NCI-H510A treated with DMSO at 0.1 percent for 48 hours (cell line): ENCODE measurements around the gene WDTC1.
"Not testable (repeated sequence)": the region's sequence is repeated elsewhere in the genome, so short reads cannot be mapped to it uniquely, and the experiment has no call there.

Experiments used
- DNase-seq: peaks from one replicate; lab custom pipeline; 2025; lab: John Stamatoyannopoulos, UW

Gene WDTC1

GRCh38 chr1:27246194-27246593 is 11.8 kb downstream of the WDTC1 start:
- no peak for DNase-seq

GRCh38 chr1:27253596-27253995 is 19.2 kb downstream of the WDTC1 start:
- DNase-seq = no peak

- DNase-seq = no peak
Observed at GRCh38 chr1:27255136-27255535, 20.7 kb downstream of the WDTC1 start.

GRCh38 chr1:27257155-27257554 is 22.7 kb downstream of the WDTC1 start:
- no peak for DNase-seq

- no peak for DNase-seq
Observed at GRCh38 chr1:27258598-27258997, 24.2 kb downstream of the WDTC1 start.

GRCh38 chr1:27267153-27267552 is 32.7 kb downstream of the WDTC1 start:
- DNase-seq = no peak

- no peak for DNase-seq
Observed at GRCh38 chr1:27269276-27269675, 34.8 kb downstream of the WDTC1 start.

- DNase-seq = no peak
Observed at GRCh38 chr1:27274204-27274603, 39.8 kb downstream of the WDTC1 start.

GRCh38 chr1:27275696-27276095 is 41.3 kb downstream of the WDTC1 start:
- no peak for DNase-seq

- DNase-seq = peak; percentile 87
Observed at GRCh38 chr1:27284425-27285273, 50.2 kb downstream of the WDTC1 start.

- DNase-seq = no peak
Observed at GRCh38 chr1:27285274-27285660, 50.8 kb downstream of the WDTC1 start.

- DNase-seq = not testable (repeated sequence)
Observed at GRCh38 chr1:27285821-27286220, 51.4 kb downstream of the WDTC1 start.

GRCh38 chr1:27289125-27289524 is 54.7 kb downstream of the WDTC1 start:
- DNase-seq = not testable (repeated sequence)

GRCh38 chr1:27290581-27290980 is 56.1 kb downstream of the WDTC1 start:
- DNase-seq = no peak

GRCh38 chr1:27292106-27292505 is 57.7 kb downstream of the WDTC1 start:
- no peak for DNase-seq

GRCh38 chr1:27293915-27294314 is 59.5 kb downstream of the WDTC1 start:
- no peak for DNase-seq

GRCh38 chr1:27296773-27297291 is 62.4 kb downstream of the WDTC1 start:
- peak; percentile 27 for DNase-seq

GRCh38 chr1:27297903-27298302 is 63.5 kb downstream of the WDTC1 start:
- DNase-seq = no peak

- no peak for DNase-seq
Observed at GRCh38 chr1:27298632-27299384, 64.4 kb downstream of the WDTC1 start.

- DNase-seq = no peak
Observed at GRCh38 chr1:27299385-27300271, 65.2 kb downstream of the WDTC1 start.

GRCh38 chr1:27300341-27301051 is 66.1 kb downstream of the WDTC1 start:
- peak; percentile 84 for DNase-seq
